HG02938 (cell line): ENCODE data around the gene PLIN5.
"Not testable (repeated sequence)": the region's sequence is repeated elsewhere in the genome, so short reads cannot be mapped to it uniquely, and the experiment has no call there.

Experiments used
- ATAC-seq: cut with Tn5 transposase; IDR thresholded peaks from one replicate; pipeline ENCODE4 v1.9.1; 2021; ENCODE audit warnings: mild to moderate bottlenecking, moderate library complexity; ENCODE audit not compliant: unreplicated experiment

The PLIN5 gene

GRCh38 chr19:4570402-4570801 lies 35.4 kb upstream of the PLIN5 start:
- ATAC-seq: no peak

- no peak for ATAC-seq
Observed at GRCh38 chr19:4568886-4569285, 33.9 kb upstream of the PLIN5 start.

- no peak for ATAC-seq
Observed at GRCh38 chr19:4567584-4568071, 32.6 kb upstream of the PLIN5 start.

- ATAC-seq: no peak
Observed at GRCh38 chr19:4566402-4567051, 31.5 kb upstream of the PLIN5 start.

- ATAC-seq: not testable (repeated sequence)
Observed at GRCh38 chr19:4563562-4563961, 28.5 kb upstream of the PLIN5 start.

- ATAC-seq: not testable (repeated sequence)
Observed at GRCh38 chr19:4562085-4562484, 27.1 kb upstream of the PLIN5 start.

GRCh38 chr19:4559569-4559968 lies 24.5 kb upstream of the PLIN5 start, which contains the start of gene SEMA6B:
TSS of gene SEMA6B (minus strand) at chr19:4559684. CDS start at chr19:4558457, 1,227 bp downstream.
- ATAC-seq: no peak

- no peak for ATAC-seq
Observed at GRCh38 chr19:4557971-4558941, 23.2 kb upstream of the PLIN5 start.

- ATAC-seq: no peak
Observed at GRCh38 chr19:4557144-4557970, 22.3 kb upstream of the PLIN5 start.

- no peak for ATAC-seq
Observed at GRCh38 chr19:4556597-4557127, 21.6 kb upstream of the PLIN5 start.

GRCh38 chr19:4555657-4556561 lies 20.9 kb upstream of the PLIN5 start:
- no peak for ATAC-seq

- ATAC-seq: no peak
Observed at GRCh38 chr19:4554717-4555116, 19.7 kb upstream of the PLIN5 start.

GRCh38 chr19:4553775-4554174 lies 18.8 kb upstream of the PLIN5 start:
- no peak for ATAC-seq

- no peak for ATAC-seq
Observed at GRCh38 chr19:4553092-4553695, 18.2 kb upstream of the PLIN5 start.

GRCh38 chr19:4552525-4552819 lies 17.4 kb upstream of the PLIN5 start:
- no peak for ATAC-seq

GRCh38 chr19:4550479-4551050 lies 15.5 kb upstream of the PLIN5 start:
- no peak for ATAC-seq

- no peak for ATAC-seq
Observed at GRCh38 chr19:4550018-4550417, 15.0 kb upstream of the PLIN5 start.

- no peak for ATAC-seq
Observed at GRCh38 chr19:4548238-4548584, 13.2 kb upstream of the PLIN5 start.
